GM12873 (cell line): Measurements from ENCODE around the gene TRAPPC6A.

ENCODE experiments used
- TF ChIP-seq, protein P1 (sequence below): IDR thresholded peaks from 2 replicates; pipeline ENCODE4 v1.5.1; 2012; ENCODE audit warnings: low read depth, mild to moderate bottlenecking, moderate library complexity, low read length, control low read depth; ENCODE audit not compliant: insufficient read depth; ENCODE audit errors: missing control alignments

The TRAPPC6A gene

DNA sequence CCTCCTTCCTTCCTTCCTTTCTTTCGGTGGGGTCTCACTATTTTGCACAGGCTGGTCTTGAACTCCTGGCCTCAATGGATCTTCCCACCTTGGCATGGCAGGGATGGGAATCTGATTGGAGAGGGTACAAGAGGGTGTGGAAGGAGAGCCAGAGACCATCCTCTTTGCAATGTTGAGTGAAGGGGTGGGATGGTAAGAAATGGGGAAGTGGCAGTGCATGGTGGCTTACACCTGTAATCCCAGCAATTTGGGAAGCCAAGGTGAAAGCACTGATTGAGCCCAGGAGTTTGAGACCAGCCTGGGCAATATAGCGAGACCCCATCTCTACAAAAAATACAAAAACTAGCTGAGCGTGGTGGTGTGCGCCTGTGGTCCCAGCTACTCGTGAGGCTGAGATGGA is 6.1 kb upstream of the TRAPPC6A start:
- TF ChIP-seq, protein P1, sequence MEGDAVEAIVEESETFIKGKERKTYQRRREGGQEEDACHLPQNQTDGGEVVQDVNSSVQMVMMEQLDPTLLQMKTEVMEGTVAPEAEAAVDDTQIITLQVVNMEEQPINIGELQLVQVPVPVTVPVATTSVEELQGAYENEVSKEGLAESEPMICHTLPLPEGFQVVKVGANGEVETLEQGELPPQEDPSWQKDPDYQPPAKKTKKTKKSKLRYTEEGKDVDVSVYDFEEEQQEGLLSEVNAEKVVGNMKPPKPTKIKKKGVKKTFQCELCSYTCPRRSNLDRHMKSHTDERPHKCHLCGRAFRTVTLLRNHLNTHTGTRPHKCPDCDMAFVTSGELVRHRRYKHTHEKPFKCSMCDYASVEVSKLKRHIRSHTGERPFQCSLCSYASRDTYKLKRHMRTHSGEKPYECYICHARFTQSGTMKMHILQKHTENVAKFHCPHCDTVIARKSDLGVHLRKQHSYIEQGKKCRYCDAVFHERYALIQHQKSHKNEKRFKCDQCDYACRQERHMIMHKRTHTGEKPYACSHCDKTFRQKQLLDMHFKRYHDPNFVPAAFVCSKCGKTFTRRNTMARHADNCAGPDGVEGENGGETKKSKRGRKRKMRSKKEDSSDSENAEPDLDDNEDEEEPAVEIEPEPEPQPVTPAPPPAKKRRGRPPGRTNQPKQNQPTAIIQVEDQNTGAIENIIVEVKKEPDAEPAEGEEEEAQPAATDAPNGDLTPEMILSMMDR: no peak

- TF ChIP-seq, protein P1: no peak
Measured at GRCh38 chr19:45182758-45183157, 4.7 kb upstream of the TRAPPC6A start.

DNA sequence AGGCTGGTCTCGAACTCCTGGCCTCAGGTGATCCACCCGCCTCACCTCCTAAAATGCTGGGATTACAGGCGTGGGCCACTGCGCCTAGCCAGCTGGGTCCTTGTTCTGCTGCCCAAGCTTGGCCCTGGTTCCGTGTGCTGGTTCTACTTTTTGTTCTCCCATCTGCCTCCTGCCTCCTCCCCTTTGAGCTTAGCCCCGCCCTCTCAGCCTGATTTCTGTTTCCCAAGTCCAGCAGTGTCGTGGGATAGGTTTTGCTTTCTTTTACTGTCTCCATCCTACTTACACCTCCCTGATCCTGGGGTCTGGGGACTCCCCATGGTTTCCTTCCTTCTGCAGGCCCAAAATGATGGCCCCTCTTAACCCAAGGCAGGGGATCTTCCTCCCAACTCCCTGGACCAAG is 2.9 kb upstream of the TRAPPC6A start:
- TF ChIP-seq, protein P1: no peak

DNA sequence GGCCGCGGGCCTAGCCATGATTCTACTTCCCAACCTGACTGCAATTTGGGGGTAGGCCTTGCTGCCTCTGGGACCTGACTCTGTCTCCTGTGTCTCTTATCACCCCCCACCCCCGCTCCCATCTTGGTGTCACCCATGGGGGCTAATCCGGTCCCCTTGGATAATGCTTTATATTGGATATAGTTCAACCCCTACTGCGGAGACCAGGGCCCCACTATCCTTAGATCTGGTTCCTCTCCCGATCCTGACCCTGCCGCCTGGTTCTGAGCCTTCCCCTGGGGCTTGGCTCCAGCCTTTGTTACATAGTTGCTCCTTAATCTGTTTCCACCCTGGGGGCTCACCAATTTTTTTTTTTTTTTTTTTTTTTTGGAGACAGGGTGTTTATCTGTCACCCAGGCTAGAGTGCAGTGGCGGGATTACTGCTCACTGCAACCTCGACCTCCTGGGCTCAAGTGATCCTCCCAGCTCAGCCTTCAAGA is 1.9 kb upstream of the TRAPPC6A start:
- TF ChIP-seq, protein P1: no peak

GRCh38 chr19:45179072-45179891 is 1.2 kb upstream of the TRAPPC6A start:
- TF ChIP-seq, protein P1: no peak

- TF ChIP-seq, protein P1: peak; percentile 46
Measured at GRCh38 chr19:45178262-45179071, 430 bp upstream of the TRAPPC6A start, which contains the start of gene BLOC1S3. Gene BLOC1S3 (plus strand): TSS chr19:45178784. CDS start chr19:45179297, 513 bp downstream.

DNA sequence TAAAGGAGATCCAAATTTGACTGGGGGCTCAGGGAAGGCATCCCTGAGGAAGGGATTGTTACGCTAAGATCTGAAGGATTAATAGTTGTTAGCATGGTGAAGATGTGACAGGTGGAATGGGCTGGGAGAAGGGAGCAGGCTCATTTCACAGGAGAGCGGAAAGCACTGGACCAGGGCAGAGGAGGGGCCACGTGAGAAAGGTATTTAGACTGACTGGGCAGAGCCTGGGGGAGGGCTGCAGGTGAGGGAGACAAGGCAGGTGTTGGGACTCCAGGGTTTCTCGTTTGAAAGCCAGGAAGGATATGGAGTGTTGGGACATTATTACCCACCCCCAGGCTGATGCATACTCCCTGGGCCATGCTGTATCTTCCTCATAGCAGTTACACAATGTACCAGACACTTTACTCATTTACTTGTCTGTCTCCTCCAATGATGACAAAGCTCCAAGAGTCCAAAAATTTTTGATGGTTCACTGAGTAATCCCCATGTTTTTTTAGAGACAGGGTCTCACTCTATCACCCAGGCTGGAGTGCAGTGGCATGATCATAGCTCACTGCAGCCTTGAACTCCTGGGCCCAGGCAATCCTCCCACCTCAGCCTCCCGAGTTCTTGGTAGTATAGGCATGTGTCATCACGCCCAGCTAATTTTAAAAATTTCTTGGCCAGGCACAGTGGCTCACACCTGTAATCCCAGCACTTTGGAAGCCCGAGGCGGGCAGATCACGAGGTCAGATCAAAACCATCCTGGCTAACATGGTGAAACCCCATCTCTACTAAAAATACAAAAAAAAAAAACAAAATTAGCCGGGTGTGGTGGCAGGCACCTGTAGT is 2.3 kb downstream of the TRAPPC6A start:
- TF ChIP-seq, protein P1: no peak
